GM18505 (cell line): Measurements from ENCODE around the gene CCDC167.

ENCODE experiments used
- ATAC-seq: cut with Tn5 transposase; IDR thresholded peaks from one replicate; pipeline ENCODE4 v1.9.1; 2021; ENCODE audit not compliant: unreplicated experiment
- POLR2A ChIP-seq: IDR thresholded peaks from 4 replicates; pipeline ENCODE4 v1.6.1; 2011; ENCODE audit warnings: borderline replicate concordance; ENCODE audit not compliant: insufficient read depth, insufficient read length; ENCODE audit errors: extremely low read depth

Gene CCDC167

DNA sequence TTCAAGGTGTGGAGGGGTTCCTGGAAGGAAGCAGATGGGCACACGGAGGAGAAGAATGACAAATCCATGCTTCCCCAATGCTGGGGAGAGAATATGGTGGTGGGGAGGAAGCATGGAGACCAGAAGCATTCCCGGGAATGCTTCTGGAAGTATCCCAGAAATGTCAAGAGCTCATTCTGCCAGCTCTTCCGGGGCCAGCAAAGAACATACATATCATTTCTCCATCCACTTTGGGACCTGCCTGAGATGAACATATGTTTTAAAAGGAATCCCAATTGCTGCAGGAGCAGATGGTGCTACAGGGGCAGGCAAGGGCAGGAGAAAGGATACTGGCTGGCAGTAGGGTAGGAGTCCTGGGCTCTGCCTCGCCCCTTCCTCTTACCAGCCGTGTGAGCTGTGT, 37.9 kb upstream of the CCDC167 start:
- no peak for TF ChIP-seq POLR2A
- ATAC-seq = no peak

DNA sequence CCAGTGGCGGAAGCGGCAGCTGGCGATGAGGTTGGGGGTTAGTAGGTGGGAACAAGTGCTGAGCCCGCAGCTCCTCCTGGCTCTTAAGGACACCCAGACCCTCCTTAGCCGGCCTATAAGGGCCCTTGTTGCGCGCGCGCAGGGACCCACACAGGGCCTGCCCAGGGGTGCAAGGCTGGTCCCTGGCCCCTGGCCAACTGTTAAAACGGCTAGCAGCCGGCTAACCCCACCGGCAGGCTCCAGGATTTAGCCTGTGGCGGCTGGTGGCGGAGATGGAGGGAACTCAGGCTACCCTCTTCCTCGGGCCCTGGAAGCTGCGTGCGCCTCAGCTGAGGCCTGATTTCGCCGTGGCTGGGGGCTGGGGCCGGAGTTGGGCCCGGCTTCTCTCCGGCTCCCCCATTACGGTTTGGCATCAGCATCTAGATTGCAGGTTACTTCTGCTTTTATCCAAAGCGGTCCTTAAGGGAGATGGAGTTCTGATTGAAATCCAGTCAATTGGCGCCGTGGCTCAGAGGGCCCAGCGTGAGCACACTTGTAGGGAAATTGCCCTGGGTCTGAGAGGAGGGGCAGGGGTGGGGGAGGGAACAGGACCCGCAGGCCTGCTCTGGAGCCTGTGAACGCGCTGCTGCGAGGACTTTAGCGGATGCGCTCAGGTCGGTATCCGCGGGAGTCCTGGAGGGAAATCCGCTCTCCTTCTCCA, 36.9 kb upstream of the CCDC167 start:
- ATAC-seq = no peak
- no peak for TF ChIP-seq POLR2A

DNA sequence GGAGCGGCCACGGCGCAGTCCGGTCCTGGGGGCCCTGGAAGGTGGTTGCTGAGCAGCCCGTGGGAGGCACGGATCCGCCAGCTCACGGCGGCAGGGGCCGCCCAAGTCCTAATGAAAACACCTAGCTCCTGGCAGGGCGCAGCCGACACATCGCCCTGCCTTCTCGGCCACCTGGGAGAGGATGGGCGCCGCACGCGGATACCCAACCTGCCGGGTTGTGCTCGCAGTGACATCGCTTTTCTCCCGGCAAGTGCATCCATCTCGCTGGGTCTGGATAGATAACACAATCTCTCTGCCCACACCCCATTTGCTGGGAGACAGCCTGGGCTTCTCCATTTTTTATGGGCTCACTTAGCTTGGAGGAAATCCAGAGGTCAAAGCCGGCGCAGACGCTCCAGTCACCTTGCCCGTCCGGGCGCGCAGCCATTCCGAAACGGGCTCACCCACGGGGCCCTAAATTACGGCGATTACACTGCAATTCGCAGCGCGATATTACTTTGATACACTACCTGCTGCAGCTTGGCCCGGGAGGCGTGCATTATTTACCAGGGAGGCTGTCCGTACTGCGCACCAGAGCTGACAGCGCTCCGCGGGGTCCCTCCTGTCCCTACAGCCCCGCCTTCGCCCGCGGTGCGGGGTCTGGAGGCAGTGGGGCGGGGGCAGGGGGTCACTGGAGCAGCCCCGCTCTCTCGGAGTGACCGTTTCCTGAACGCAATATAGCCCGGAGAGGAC, 36.2 kb upstream of the CCDC167 start:
- TF ChIP-seq POLR2A = no peak

DNA sequence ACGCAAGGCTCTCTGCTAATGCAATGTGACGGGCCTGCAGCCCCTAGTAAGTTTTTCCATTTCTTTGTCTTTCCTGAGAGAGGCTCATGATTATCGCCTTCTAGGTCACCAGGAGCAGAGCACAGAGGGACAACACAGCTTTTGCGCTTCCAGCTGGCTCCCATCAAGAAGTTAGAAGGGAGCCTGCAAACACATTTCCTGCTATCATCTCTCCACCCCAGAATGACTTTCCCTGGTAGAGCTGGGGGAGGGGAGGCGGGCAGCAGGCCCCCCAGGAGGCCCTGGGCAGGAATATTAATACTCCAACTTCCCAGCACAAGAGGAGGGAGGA, 35.7 kb upstream of the CCDC167 start:
- TF ChIP-seq POLR2A = no peak
- ATAC-seq = no peak

More for the DNA sequence above, 36.2 kb upstream of the CCDC167 start:
- ATAC-seq = no peak

DNA sequence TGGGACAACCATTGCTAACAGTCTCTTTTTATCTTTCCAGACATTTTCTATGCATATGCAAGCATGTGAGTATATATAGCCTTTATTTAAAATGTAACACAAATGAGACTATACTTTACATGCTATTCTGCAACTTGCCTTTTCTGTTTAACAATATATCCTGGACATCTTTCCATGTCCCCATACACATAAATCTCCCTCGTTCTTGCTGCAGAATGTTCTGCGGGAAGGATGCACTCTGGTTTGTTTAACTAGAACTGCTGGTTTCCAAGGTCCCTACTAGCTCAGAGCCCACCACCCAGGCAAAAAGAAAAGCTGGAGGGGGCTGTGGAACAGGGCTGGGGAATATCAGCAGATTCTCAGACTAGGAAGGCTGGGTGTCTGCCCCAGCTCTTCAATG, 35.2 kb upstream of the CCDC167 start:
- no peak for TF ChIP-seq POLR2A
- ATAC-seq = no peak

DNA sequence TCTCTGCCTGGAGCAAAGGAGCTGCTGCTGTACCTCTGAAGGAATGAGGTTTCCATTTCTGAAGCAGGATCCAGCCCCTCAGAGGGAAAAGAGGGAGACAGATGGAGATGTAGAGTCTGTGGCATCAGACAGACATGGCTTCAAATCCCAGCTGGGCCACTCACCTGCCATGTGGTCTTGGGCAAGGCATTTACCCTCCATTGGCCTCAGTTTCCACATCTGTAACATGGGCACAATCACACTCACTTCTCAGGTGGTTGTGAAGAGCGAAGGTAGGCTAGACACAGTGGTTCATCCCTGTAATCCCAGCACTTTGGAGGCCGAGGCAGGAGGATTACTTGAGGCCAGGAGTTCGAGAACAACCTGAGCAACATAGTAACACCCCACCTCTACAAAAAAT, 32.4 kb upstream of the CCDC167 start:
- ATAC-seq = no peak
- no peak for TF ChIP-seq POLR2A

DNA sequence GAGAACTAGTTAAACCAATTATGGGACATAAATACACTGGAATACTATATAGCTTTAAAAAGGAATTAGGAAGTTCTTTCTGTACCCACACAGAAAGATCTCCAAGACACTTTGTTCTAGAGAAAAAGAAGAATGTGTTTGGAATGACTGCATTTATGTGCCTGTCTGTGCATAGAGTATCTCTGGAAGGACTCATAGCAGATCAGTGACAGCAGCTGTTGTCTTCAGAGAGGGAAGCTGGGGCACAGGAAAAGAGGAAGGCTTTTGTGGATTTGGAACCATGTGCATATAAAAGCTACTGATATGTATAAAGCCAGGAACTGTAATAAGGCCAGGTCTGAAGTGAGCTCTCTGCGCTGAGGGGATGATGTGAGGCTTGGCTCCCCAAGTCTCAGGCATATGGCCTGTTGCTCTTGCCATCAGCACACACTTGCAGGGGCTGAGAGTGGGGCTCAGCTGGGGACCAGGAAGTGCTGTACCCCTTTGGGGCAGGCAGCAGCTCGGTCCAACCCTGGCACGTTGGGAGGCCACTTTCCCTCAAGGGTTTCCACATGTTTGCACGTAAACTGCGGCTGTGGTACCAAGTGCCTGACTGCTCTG, 31.8 kb upstream of the CCDC167 start:
- ATAC-seq = no peak
- no peak for TF ChIP-seq POLR2A

DNA sequence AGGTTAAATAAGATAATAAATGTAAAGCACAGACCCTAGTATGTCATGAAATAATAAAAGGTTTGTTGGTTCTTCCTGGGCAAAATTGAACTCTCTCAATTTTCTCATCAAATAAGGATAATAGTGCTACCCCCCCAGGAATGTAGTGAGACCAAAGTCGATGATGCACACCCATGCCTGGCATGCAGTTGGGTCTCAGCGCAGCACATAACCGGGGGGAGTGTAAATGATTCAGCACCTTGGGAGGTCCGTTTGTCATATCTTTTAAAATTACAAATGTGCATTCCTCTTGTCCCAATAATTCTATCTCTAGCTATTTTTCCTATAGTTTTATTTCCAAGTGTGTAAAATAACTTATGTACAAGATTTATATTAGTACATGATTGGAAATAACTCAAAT, 31.3 kb upstream of the CCDC167 start:
- ATAC-seq = no peak
- no peak for TF ChIP-seq POLR2A

DNA sequence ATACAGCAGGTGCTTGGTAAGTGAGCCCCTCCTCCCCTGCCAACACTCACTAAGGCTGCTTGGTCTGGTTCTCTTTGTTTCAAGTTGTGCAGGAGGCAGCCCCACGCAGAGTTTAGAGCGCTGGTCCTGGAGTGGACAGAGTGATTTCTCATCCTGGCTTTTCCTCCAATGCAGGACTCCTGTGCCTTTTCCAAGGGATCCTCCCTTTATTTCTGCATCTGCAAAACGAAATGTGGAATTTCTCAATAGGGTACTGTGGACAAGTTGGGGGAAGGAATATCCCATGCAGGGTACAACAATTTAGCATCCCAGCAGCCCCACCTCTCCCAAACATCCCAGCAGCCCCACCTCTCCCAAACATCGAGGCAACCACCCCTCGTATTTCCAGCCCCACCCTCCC, 30.6 kb upstream of the CCDC167 start:
- TF ChIP-seq POLR2A = no peak
- no peak for ATAC-seq

DNA sequence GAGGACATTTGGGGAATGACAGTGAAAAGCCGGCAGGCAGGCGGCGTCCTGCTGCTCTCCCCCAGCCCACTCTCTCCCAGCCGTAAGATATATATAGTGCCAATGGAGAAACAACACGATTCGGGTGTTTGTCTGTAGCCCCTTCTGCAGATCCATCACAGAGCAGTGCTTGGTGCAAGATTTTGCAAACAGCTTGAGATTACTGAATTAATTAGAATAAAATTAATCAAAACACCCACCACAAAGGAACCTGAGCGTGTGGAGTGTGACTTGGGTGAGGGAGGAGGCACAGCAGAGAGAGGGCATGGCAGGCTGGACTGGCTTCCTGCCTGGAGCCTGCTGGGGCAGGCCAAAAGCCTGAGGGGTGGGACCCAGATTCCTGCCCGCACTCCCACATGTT, 28.8 kb upstream of the CCDC167 start:
- no peak for ATAC-seq
- no peak for TF ChIP-seq POLR2A

DNA sequence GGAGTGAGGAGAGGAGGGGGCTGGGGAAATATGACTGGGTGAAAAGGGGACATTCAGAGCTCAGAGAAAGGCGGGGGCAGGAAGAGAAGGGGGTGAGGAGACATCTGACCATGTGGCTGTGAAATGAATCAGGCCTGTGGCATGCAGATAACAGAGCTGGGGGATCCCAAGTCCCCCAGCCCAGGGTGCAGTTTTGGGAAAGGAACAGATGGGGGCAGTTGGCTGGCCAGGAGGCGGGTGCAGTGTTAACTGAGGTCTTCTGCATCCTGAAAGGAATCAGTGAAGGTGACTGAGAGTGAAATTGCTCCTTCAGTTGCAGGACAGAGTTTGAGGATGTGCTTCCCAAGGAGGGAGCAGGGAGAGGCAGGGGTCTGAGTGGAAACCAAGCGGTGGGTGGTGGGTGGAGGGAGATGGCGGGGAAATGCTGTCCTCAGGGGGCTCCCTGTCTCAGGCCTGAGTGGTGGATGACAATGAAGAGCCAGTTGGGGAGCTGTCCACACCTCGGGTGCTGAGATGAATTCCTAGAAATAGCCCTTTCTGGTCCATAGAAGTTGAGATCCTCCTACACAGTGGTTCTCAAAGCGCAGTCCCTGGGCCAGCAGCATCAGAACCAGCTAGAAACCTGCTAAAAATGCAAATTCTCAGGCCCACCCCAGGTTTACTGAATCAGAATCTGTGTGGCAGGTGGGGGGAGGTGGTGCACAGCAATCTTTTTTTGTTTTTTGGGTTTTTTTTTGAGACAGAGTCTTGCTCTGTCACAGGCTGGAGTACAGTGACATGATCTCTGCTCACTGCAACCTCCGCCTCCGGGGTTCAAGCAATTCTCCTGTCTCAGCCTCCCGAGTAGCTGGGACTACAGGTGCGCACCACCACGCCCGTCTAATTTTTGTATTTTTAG, 26.0 kb upstream of the CCDC167 start:
- no peak for ATAC-seq
- no peak for TF ChIP-seq POLR2A

DNA sequence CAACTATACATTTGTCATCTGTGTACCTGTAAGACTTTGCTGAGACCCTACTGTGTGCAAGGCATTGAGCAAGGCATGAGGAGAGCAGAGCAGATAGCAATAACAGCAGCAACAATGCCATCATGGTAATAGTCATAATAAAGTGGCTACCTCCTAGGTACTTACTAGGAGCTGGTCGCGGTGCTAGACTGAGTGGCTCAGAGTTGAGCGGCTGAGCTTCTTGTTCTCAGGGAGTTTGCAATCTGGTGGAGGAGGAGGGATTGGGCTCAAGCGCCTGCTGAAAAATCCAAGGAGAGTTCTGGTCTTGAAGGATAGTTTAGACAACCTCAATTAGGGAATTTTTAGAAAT, 25.3 kb upstream of the CCDC167 start:
- no peak for TF ChIP-seq POLR2A
- no peak for ATAC-seq
